Measurements from ENCODE around the gene RFTN1.
"Not testable (repeated sequence)": the region's sequence is repeated elsewhere in the genome, so short reads cannot be mapped to it uniquely, and the experiment has no call there.

GRCh38 chr3:16310486-16310885 is 203.0 kb downstream of the RFTN1 start:
- TF ChIP-seq GLIS3 (CRISPR knock-in tag; IDR thresholded peaks at IDR 0.05); PATZ1 (CRISPR knock-in tag; IDR thresholded peaks at IDR 0.05; ENCODE audit: borderline replicate concordance); BACH2 (CRISPR knock-in tag; IDR thresholded peaks at IDR 0.05; ENCODE audit: borderline replicate concordance); ARNTL (CRISPR knock-in tag; IDR thresholded peaks at IDR 0.05; ENCODE audit: borderline replicate concordance, low read depth); ZNF70 (CRISPR knock-in tag; IDR thresholded peaks at IDR 0.05); TSHZ2 (CRISPR knock-in tag; IDR thresholded peaks at IDR 0.05); ZC3H10 (CRISPR knock-in tag; IDR thresholded peaks at IDR 0.05); CREB5 (CRISPR knock-in tag; IDR thresholded peaks at IDR 0.05; ENCODE audit: low read depth); OSR1 (CRISPR knock-in tag; IDR thresholded peaks at IDR 0.05); RARB (CRISPR knock-in tag; IDR thresholded peaks at IDR 0.05); ZNF8 (CRISPR knock-in tag; IDR thresholded peaks at IDR 0.05); TCF4 (CRISPR knock-in tag; IDR thresholded peaks at IDR 0.05; ENCODE audit: borderline replicate concordance): not testable (repeated sequence)
